Measurements from ENCODE around the gene MYH3.

The MYH3 gene

DNA sequence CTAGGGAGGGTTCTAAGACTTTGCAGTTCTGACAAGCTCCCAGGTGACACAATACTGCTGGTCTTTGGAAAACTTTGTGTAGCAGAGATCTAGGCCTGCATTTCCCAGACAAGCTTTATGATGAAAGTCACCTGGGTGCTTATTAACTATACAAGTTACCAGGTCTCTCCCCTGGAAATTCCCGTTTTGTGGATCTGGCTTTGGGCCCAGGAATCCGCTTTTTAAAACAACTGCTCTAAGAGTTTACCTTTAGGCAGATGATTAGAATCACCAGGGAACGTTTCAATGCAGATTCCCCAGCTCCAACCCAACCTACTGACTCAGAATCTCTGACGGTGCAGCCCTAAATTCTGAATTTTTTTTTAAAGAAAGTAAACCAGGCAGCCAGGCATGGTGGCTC lies 36.3 kb downstream of the MYH3 start:
- Histone ChIP-seq H2AFZ (no peak overlapping the region), H3K79me2 (no peaks in the 10 kb centered on the region), H3K4me1 (no peaks in the 10 kb centered on the region), H3K4me3 (ENCODE audit: low read depth, low read length) (no peak overlapping the region), H3K9me3 (ENCODE audit: control insufficient read depth, low read length) (no peaks in the 10 kb centered on the region), H3K9ac (no peak overlapping the region), H3K36me3 (ENCODE audit: control insufficient read depth, insufficient read depth, low read length) (no peaks in the 10 kb centered on the region), H3K27ac (no peak overlapping the region), H3K27me3 (ENCODE audit: control insufficient read depth, insufficient read depth, low read length) (no peaks in the 10 kb centered on the region), H3K4me2 (ENCODE audit: low read length) (no peak overlapping the region)
- TF ChIP-seq CTCF (IDR thresholded peaks at IDR 0.05) = no peak

DNA sequence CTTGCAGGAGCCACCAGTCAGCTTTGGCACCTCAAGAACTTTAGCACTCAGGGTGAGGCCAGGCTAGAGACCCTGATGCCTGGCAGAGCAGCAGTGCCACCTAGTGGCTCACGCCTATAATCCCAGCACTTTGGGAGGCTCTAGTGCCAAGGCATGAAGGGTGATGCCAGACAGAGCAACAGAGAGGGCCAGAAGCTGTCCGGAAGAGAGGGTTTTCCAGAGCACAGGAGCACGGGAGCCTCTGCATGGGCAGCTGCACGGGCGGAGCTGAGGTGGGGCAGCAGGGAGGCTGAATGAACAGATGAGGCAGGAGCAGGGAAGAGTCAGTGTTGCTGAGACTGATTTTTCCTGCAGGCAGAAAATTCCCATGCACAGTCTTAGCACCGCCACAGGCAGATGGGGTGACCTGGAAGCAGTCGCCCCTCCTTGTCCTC lies 38.9 kb downstream of the MYH3 start:
- no peaks in the 10 kb centered on the region for H3K4me1 ChIP-seq
- TF ChIP-seq CTCF (IDR thresholded peaks at IDR 0.05) = peak; percentile 79
- H2AFZ ChIP-seq = no peak overlapping the region
- no peaks in the 10 kb centered on the region for H3K9me3 ChIP-seq (ENCODE audit: control insufficient read depth, low read length)
- no peaks in the 10 kb centered on the region for H3K27me3 ChIP-seq (ENCODE audit: control insufficient read depth, insufficient read depth, low read length)
- H3K9ac ChIP-seq = no peak overlapping the region
- H3K27ac ChIP-seq = no peak overlapping the region
- no peak overlapping the region for H3K4me3 ChIP-seq (ENCODE audit: low read depth, low read length)
- H3K79me2 ChIP-seq = no peaks in the 10 kb centered on the region
- H3K4me2 ChIP-seq (ENCODE audit: low read length) = no peak overlapping the region
- H3K36me3 ChIP-seq (ENCODE audit: control insufficient read depth, insufficient read depth, low read length) = no peaks in the 10 kb centered on the region

DNA sequence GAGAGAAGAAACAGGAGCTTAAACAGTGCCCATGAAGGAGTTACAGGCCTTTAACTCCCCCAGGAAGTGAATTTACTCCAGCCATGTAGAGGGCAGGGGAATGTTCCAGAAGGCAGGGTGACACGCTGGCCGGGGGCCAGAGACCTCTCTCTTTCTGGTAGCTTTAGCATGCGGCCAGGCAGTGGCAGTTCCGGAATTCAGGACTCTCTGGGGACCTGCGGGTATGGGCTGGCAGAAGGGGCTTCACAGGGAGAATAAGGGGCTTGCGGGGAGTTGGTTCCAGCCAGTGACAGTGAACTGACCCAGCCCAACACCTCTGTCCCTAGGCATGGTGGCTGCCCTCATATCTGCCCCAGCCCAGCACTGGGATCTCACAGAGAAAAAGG lies 40.0 kb downstream of the MYH3 start:
- Histone ChIP-seq H3K27ac (no peak overlapping the region), H3K9ac (no peak overlapping the region), H3K79me2 (no peaks in the 10 kb centered on the region), H3K36me3 (ENCODE audit: control insufficient read depth, insufficient read depth, low read length) (no peaks in the 10 kb centered on the region), H3K4me3 (ENCODE audit: low read depth, low read length) (no peak overlapping the region), H3K9me3 (ENCODE audit: control insufficient read depth, low read length) (no peaks in the 10 kb centered on the region), H3K4me2 (ENCODE audit: low read length) (no peak overlapping the region), H2AFZ (no peak overlapping the region), H3K4me1 (no peaks in the 10 kb centered on the region), H3K27me3 (ENCODE audit: control insufficient read depth, insufficient read depth, low read length) (no peaks in the 10 kb centered on the region)
- TF ChIP-seq CTCF (IDR thresholded peaks at IDR 0.05) = no peak

DNA sequence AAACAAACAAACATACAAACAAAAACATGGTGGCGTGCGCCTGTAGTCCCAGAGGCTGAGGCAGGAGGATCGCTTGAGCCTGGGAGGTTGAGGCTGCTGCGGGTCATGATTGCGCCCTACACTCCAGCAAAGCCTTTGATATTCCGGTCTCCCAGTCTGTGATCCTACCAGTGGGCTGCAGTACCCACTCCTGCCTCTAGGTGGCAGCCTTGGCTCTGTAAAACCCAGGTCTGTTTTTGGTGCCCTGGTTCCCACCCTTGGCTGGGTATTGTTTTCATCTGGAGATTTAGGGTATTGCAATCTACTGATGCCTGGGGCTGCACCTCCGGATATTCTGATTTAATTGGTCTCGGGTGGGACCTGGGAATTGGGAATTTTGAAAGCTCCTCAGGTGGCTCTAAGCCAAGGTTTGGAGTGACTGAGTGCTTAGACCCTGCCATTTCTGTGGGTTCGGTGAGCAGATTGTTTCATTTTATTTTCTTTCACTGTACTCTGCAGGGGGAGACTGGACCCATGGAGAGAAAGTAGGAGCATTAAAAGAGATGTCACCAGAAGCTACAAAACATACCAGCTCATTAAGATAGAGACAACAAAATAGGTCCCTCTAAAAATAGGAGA lies 40.5 kb downstream of the MYH3 start:
- no peaks in the 10 kb centered on the region for H3K4me1 ChIP-seq

More for the DNA sequence above, 40.5 kb downstream of the MYH3 start:
- Histone ChIP-seq H3K36me3 (ENCODE audit: control insufficient read depth, insufficient read depth, low read length) (no peaks in the 10 kb centered on the region), H3K4me3 (ENCODE audit: low read depth, low read length) (no peak overlapping the region), H2AFZ (peak overlapping the region; percentile 9), H3K9me3 (ENCODE audit: control insufficient read depth, low read length) (no peaks in the 10 kb centered on the region), H3K4me2 (ENCODE audit: low read length) (no peak overlapping the region), H3K9ac (no peak overlapping the region), H3K27ac (no peak overlapping the region), H3K79me2 (no peaks in the 10 kb centered on the region), H3K27me3 (ENCODE audit: control insufficient read depth, insufficient read depth, low read length) (no peaks in the 10 kb centered on the region)
- TF ChIP-seq CTCF (IDR thresholded peaks at IDR 0.05) = peak; percentile 98
